K562 (cell line): ENCODE data around the gene IMP4. TPM values are rescaled to one million over a fixed set of nuclear protein-coding genes. Genes with fewer than 3 reads are reported as not detected.

Source experiments
- ETV6 ChIP-seq, 3 experiments: fragments of 150-350 bp in 1 of 3; sonication (generic) in 1 of 3; formaldehyde crosslinking in 1 of 3; IDR thresholded peaks; 2 replicates each; pipeline versions ENCODE4 v1.6.1 to v1.8.0; 2014 to 2022; ENCODE audit warnings: borderline replicate concordance in 2 of 3, low read depth in 2 of 3, antibody characterized with exemption in 1 of 3, low read length in 1 of 3, mild to moderate bottlenecking in 1 of 3, missing genetic modification reagents in 1 of 3
- GTF2F1 ChIP-seq: IDR thresholded peaks from 2 replicates; pipeline ENCODE4 v1.6.1; 2011; ENCODE audit warnings: low read depth, low read length, improper control_type of control experiment
- NCOA1 ChIP-seq: fragments of 450-650 bp; IDR thresholded peaks from 2 replicates; pipeline ENCODE4 v1.6.1; 2016; ENCODE audit warnings: low read depth
- RBM14 ChIP-seq: fragments of 200-400 bp; formaldehyde crosslinking; IDR thresholded peaks from 2 replicates; pipeline ENCODE4 v1.6.1; 2018; ENCODE audit warnings: low read depth, mild to moderate bottlenecking, low read length, moderate library complexity, borderline replicate concordance; ENCODE audit not compliant: insufficient read depth
- ZNF232 ChIP-seq: sonication (generic); formaldehyde crosslinking; IDR thresholded peaks from 2 replicates; pipeline ENCODE4 v1.8.0; 2022; ENCODE audit warnings: mild to moderate bottlenecking, missing genetic modification reagents
- ZNF551 ChIP-seq: fragments of 250-450 bp; sonication (Bioruptor Pico); IDR thresholded peaks from 2 replicates; pipeline ENCODE4 v1.5.0; 2021; ENCODE audit warnings: mild to moderate bottlenecking, moderate library complexity
- ZNF696 ChIP-seq: fragments of 250-450 bp; sonication (Bioruptor Pico); conservative IDR thresholded peaks from 2 replicates; pipeline ENCODE4 v1.4.0; 2020; ENCODE audit warnings: mild to moderate bottlenecking, moderate library complexity
- ZNF707 ChIP-seq: fragments of 250-450 bp; sonication (Bioruptor Pico); conservative IDR thresholded peaks from 2 replicates; pipeline ENCODE4 v1.8.0; 2022; ENCODE audit warnings: inconsistent platforms, mild to moderate bottlenecking, moderate library complexity
- polyA plus RNA-seq, 8 experiments: library from polyadenylated mRNA; depleted of rRNA in 4 of 8; stranded (reverse) in 5 of 8; unstranded in 3 of 8; fragments of >200 nt; fragmentation: Nextera tagmentation in 2 of 8; fragmentation: Illumina TruSeq in 1 of 8; extraction: Ambion mirVana in 2 of 8; extraction: Trizol in 1 of 8; gene quantifications; 2 replicates each; pipeline versions ENCODE4 v1.2.1 to v1.2.3, GENCODE V29; 2011 to 2014; ENCODE audit warnings: inconsistent platforms in 1 of 8, missing spikeins in 1 of 8
- total RNA-seq, 7 experiments: library from RNA; depleted of rRNA in 6 of 7; stranded (reverse); fragments of >200 nt in 6 of 7; fragmentation: Illumina TruSeq in 2 of 7; extraction: Trizol in 2 of 7; gene quantifications; 2 replicates each; pipeline versions ENCODE4 v1.2.1 to v1.2.3, GENCODE V29; 2011 to 2021; ENCODE audit warnings: low replicate concordance in 1 of 7
- TF ChIP-seq, protein P1 (sequence below), 2 experiments: fragments of 450-650 bp in 1 of 2; IDR thresholded peaks; 2 replicates each; pipeline ENCODE4 v1.6.1; 2011 to 2017; ENCODE audit warnings: low read depth in 2 of 2, antibody characterized with exemption in 1 of 2, borderline replicate concordance in 1 of 2, low read length in 1 of 2, mild to moderate bottlenecking in 1 of 2, mixed read lengths in 1 of 2; ENCODE audit not compliant: control insufficient read depth in 1 of 2
- TF ChIP-seq, protein P2 (sequence below): sonication (generic); formaldehyde crosslinking; IDR thresholded peaks from 2 replicates; pipeline ENCODE4 v1.8.0; 2022; ENCODE audit warnings: missing genetic modification reagents, mild to moderate bottlenecking, moderate library complexity, borderline replicate concordance
- TF ChIP-seq, protein P3 (sequence below): sonication (generic); formaldehyde crosslinking; IDR thresholded peaks from 2 replicates; pipeline ENCODE4 v1.5.0; 2020; ENCODE audit warnings: missing genetic modification reagents
- TF ChIP-seq, protein P4 (sequence below), 2 experiments: fragments of 450-650 bp; conservative IDR thresholded peaks; 2 replicates each; pipeline ENCODE4 v1.6.1; 2017; ENCODE audit warnings: mild to moderate bottlenecking in 2 of 2, moderate library complexity in 2 of 2
- TF ChIP-seq, protein P5 (sequence below): IDR thresholded peaks from 2 replicates; pipeline ENCODE4 v1.6.1; 2011; ENCODE audit warnings: borderline replicate concordance, low read depth, mild to moderate bottlenecking, moderate library complexity, low read length; ENCODE audit not compliant: insufficient read depth, poor library complexity, severe bottlenecking
- TF ChIP-seq, protein P6 (sequence below): fragments of 450-650 bp; formaldehyde crosslinking; IDR thresholded peaks from 2 replicates; pipeline ENCODE4 v1.4.0; 2020; ENCODE audit warnings: mild to moderate bottlenecking, moderate library complexity

Gene IMP4
- total and polyA plus RNA-seq, 9 of the 15 experiments (the other 6 are each of a cell fraction or from before 2014, with no cell fraction given): 35.4 to 209 (median 100.0) TPM

DNA sequence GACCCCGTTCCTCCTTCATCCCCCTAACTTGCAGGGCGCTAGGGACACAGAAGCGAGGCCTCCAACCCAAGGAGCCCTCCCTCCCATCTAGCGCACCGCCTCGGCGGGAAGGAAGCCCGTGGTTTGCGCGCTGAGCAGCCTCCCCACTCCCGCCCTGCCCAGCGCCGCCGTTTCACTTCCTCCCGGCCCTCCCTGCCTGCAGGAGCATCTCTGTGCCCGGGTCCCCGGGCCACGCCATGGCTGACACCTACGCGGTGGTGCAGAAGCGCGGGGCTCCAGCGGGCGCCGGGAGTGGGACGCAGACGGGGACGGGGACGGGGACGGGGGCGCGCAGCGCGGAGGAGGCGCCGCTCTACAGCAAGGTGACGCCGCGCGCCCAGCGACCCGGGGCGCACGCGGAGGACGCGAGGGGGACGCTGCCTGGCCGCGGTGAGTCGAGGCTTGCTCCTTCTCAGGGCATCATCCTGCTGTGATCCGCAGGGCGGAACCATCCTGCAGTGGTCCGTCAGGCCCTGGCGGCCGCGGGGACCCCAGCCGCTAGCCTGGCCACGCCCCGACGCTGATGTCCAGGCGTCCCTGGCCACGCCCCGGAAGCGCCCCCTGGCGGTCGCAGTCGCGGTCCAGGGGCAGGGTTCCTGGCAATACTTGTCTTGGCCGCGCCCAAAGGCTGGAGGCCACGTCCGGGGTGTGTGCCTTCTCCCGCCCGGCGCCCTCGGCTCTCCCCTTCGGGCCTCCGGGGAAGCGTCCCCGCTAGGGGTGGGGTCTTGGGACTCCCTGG lies 29.5 kb downstream of the IMP4 start (continued):
- TF ChIP-seq, protein P1, sequence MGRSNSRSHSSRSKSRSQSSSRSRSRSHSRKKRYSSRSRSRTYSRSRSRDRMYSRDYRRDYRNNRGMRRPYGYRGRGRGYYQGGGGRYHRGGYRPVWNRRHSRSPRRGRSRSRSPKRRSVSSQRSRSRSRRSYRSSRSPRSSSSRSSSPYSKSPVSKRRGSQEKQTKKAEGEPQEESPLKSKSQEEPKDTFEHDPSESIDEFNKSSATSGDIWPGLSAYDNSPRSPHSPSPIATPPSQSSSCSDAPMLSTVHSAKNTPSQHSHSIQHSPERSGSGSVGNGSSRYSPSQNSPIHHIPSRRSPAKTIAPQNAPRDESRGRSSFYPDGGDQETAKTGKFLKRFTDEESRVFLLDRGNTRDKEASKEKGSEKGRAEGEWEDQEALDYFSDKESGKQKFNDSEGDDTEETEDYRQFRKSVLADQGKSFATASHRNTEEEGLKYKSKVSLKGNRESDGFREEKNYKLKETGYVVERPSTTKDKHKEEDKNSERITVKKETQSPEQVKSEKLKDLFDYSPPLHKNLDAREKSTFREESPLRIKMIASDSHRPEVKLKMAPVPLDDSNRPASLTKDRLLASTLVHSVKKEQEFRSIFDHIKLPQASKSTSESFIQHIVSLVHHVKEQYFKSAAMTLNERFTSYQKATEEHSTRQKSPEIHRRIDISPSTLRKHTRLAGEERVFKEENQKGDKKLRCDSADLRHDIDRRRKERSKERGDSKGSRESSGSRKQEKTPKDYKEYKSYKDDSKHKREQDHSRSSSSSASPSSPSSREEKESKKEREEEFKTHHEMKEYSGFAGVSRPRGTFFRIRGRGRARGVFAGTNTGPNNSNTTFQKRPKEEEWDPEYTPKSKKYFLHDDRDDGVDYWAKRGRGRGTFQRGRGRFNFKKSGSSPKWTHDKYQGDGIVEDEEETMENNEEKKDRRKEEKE (IDR thresholded peaks at IDR 0.05; ENCODE audit: borderline replicate concordance in 1 of 2, control insufficient read depth in 1 of 2, low read depth in 2 of 2, low read length in 1 of 2): no peak
- TF ChIP-seq ZNF551 (CRISPR knock-in tag) (no peak), GTF2F1 (peak; percentile 63; the same call in 1 of the 2 replicates), ETV6 (IDR thresholded peaks at IDR 0.05; ENCODE audit: borderline replicate concordance in 1 of 2, low read depth in 2 of 2, low read length in 1 of 2) (peak in 1 of 2 experiments; percentile 23; a peak in 1 of 4 replicates), ETV6 (CRISPR knock-in tag; IDR thresholded peaks at IDR 0.05; ENCODE audit: borderline replicate concordance) (no peak), NCOA1 (no peak), ZNF696 (no peak), ZNF232 (CRISPR knock-in tag) (no peak), RBM14 (0 out of 2 replicates have a peak, but pooled peaks have one; percentile 68), ZNF707 (no peak)
- TF ChIP-seq, protein P2, sequence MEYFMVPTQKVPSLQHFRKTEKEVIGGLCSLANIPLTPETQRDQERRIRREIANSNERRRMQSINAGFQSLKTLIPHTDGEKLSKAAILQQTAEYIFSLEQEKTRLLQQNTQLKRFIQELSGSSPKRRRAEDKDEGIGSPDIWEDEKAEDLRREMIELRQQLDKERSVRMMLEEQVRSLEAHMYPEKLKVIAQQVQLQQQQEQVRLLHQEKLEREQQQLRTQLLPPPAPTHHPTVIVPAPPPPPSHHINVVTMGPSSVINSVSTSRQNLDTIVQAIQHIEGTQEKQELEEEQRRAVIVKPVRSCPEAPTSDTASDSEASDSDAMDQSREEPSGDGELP: peak; percentile 89
- TF ChIP-seq, protein P3, sequence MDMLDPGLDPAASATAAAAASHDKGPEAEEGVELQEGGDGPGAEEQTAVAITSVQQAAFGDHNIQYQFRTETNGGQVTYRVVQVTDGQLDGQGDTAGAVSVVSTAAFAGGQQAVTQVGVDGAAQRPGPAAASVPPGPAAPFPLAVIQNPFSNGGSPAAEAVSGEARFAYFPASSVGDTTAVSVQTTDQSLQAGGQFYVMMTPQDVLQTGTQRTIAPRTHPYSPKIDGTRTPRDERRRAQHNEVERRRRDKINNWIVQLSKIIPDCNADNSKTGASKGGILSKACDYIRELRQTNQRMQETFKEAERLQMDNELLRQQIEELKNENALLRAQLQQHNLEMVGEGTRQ (CRISPR knock-in tag): no peak
- TF ChIP-seq, protein P4, sequence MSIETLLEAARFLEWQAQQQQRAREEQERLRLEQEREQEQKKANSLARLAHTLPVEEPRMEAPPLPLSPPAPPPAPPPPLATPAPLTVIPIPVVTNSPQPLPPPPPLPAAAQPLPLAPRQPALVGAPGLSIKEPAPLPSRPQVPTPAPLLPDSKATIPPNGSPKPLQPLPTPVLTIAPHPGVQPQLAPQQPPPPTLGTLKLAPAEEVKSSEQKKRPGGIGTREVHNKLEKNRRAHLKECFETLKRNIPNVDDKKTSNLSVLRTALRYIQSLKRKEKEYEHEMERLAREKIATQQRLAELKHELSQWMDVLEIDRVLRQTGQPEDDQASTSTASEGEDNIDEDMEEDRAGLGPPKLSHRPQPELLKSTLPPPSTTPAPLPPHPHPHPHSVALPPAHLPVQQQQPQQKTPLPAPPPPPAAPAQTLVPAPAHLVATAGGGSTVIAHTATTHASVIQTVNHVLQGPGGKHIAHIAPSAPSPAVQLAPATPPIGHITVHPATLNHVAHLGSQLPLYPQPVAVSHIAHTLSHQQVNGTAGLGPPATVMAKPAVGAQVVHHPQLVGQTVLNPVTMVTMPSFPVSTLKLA (conservative IDR thresholded peaks at IDR 0.05): peak; percentile 84 to 90
- TF ChIP-seq, protein P5, sequence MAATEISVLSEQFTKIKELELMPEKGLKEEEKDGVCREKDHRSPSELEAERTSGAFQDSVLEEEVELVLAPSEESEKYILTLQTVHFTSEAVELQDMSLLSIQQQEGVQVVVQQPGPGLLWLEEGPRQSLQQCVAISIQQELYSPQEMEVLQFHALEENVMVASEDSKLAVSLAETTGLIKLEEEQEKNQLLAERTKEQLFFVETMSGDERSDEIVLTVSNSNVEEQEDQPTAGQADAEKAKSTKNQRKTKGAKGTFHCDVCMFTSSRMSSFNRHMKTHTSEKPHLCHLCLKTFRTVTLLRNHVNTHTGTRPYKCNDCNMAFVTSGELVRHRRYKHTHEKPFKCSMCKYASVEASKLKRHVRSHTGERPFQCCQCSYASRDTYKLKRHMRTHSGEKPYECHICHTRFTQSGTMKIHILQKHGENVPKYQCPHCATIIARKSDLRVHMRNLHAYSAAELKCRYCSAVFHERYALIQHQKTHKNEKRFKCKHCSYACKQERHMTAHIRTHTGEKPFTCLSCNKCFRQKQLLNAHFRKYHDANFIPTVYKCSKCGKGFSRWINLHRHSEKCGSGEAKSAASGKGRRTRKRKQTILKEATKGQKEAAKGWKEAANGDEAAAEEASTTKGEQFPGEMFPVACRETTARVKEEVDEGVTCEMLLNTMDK: peak; percentile 98
- TF ChIP-seq, protein P6, sequence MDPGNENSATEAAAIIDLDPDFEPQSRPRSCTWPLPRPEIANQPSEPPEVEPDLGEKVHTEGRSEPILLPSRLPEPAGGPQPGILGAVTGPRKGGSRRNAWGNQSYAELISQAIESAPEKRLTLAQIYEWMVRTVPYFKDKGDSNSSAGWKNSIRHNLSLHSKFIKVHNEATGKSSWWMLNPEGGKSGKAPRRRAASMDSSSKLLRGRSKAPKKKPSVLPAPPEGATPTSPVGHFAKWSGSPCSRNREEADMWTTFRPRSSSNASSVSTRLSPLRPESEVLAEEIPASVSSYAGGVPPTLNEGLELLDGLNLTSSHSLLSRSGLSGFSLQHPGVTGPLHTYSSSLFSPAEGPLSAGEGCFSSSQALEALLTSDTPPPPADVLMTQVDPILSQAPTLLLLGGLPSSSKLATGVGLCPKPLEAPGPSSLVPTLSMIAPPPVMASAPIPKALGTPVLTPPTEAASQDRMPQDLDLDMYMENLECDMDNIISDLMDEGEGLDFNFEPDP (CRISPR knock-in tag): no peak
